SU-DHL-6 (cell line): ENCODE measurements around the gene LYSET.
A peak's percentile ranks its signal among the peaks of the same experiment; 100 is the strongest.

Experiments
- H2AFZ ChIP-seq: fragments of 200-600 bp; sonication (generic); 2 replicates; pipeline ENCODE4 v1.6.1; 2014; ENCODE audit warnings: low read depth, mild to moderate bottlenecking, moderate library complexity, mixed read lengths, antibody characterized with exemption, low read length; ENCODE audit not compliant: severe bottlenecking
- H3F3A ChIP-seq: fragments of 200-600 bp; shearing (Covaris generic); 2 replicates; pipeline ENCODE4 v1.6.0; 2016; ENCODE audit warnings: antibody characterized with exemption, mild to moderate bottlenecking; ENCODE audit not compliant: insufficient read depth
- H3K27ac ChIP-seq: fragments of 200-600 bp; sonication (generic); 2 replicates; pipeline ENCODE4 v1.5.1; 2016; ENCODE audit warnings: low read depth, mild to moderate bottlenecking, low read length, moderate library complexity, mixed read lengths
- H3K27me3 ChIP-seq: fragments of 200-600 bp; sonication (generic), shearing (Covaris generic); 2 replicates; pipeline ENCODE4 v1.6.0; 2014; ENCODE audit warnings: mild to moderate bottlenecking, low read length
- H3K36me3 ChIP-seq: fragments of 200-600 bp; sonication (generic); 2 replicates; pipeline ENCODE4 v1.6.1; 2014; ENCODE audit warnings: mild to moderate bottlenecking, low read length, mixed read lengths
- H3K4me2 ChIP-seq: fragments of 300-600, 200-600 bp; shearing (Covaris generic), sonication (generic); 2 replicates; pipeline ENCODE4 v1.6.0; 2014; ENCODE audit warnings: low read length, low read depth, mild to moderate bottlenecking; ENCODE audit not compliant: poor library complexity, severe bottlenecking
- H3K4me3 ChIP-seq: fragments of 200-600 bp; sonication (generic); 2 replicates; pipeline ENCODE4 v1.5.1; 2014; ENCODE audit warnings: antibody characterized with exemption, low read length, mild to moderate bottlenecking, mixed read lengths; ENCODE audit not compliant: insufficient read depth, poor library complexity, severe bottlenecking
- H3K79me2 ChIP-seq: fragments of 200-600 bp; sonication (generic); 2 replicates; pipeline ENCODE4 v1.6.1; 2014; ENCODE audit warnings: mild to moderate bottlenecking, low read length, moderate library complexity; ENCODE audit not compliant: insufficient read depth
- H3K9ac ChIP-seq: fragments of 200-600 bp; sonication (generic); 2 replicates; pipeline ENCODE4 v1.7.0; 2014; ENCODE audit warnings: mild to moderate bottlenecking, low read length
- H3K9me2 ChIP-seq: fragments of 200-600 bp; sonication (generic); replicated peaks from 2 replicates; pipeline ENCODE4 v1.6.1; 2014; ENCODE audit warnings: low read length; ENCODE audit not compliant: insufficient read depth
- H3K9me3 ChIP-seq: fragments of 200-600 bp; sonication (generic); 2 replicates; pipeline ENCODE4 v1.6.1; 2014; ENCODE audit warnings: low read length, mixed read lengths; ENCODE audit not compliant: insufficient read depth
- H4K20me1 ChIP-seq: fragments of 200-600 bp; sonication (generic); 2 replicates; pipeline ENCODE4 v1.6.1; 2014; ENCODE audit warnings: low read depth, mild to moderate bottlenecking, antibody characterized with exemption, low read length, moderate library complexity, mixed read lengths
- CTCF ChIP-seq: fragments of 200-600 bp; sonication (generic); IDR thresholded peaks from one replicate; pipeline ENCODE4 v1.5.1; 2017; ENCODE audit warnings: antibody characterized with exemption, mild to moderate bottlenecking, low read length, moderate library complexity; ENCODE audit not compliant: insufficient read depth, poor library complexity, severe bottlenecking
- EZH2phosphoT487 ChIP-seq: fragments of 200-600 bp; sonication (generic), shearing (Covaris generic); conservative IDR thresholded peaks from 2 replicates; pipeline ENCODE4 v1.6.1; 2018; ENCODE audit warnings: mild to moderate bottlenecking, antibody characterized with exemption, low read length, moderate library complexity, mixed read lengths

The LYSET gene

DNA sequence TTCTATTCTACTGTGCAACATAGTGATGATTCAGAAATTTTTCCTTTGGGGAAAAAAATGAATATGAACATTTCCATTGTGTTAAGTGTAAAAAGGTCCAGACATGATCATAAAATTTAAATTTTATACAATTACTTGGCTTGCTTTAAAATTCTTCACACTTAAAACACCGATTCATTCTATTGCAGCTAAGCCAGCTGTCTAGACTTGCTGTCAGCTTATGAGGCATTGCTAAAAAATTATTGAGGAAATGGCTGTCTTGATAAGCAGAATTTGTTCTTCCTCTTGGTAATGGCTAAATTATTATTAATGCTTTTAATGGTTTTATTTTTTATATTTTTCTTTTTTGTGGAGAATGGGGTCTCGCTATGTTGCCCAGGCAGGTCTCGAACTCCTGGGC, 1.8 kb downstream of the LYSET start:
- no peaks in the 10 kb centered on the region for H3K9me3 ChIP-seq
- TF ChIP-seq CTCF (no peak), EZH2phosphoT487 (no peak)
- no peaks in the 10 kb centered on the region for H3K9me2 ChIP-seq
- peak overlapping the region; percentile 76 for H3K4me2 ChIP-seq
- no peak overlapping the region for H2AFZ ChIP-seq
- peaks cover 3% of the 10 kb centered on the region; the same call in 1 of the 2 replicates for H3K36me3 ChIP-seq
- no peak overlapping the region for H3K9ac ChIP-seq
- no peak overlapping the region; the same call in 1 of the 2 replicates for H3K27ac ChIP-seq
- peaks cover 24% of the 10 kb centered on the region for H3K79me2 ChIP-seq
- H3K27me3 ChIP-seq: no peaks in the 10 kb centered on the region
- H3F3A ChIP-seq: peaks cover 25% of the 10 kb centered on the region
- H3K4me3 ChIP-seq: no peak overlapping the region
- no peaks in the 10 kb centered on the region for H4K20me1 ChIP-seq

GRCh38 chr14:93195316-93195999, 10.3 kb downstream of the LYSET start:
- no peak overlapping the region for H3K9ac ChIP-seq
- H3K4me3 ChIP-seq: no peak overlapping the region
- H3F3A ChIP-seq: peaks cover 22% of the 10 kb centered on the region; the same call in 1 of the 2 replicates
- peaks cover 17% of the 10 kb centered on the region; the same call in 1 of the 2 replicates for H3K36me3 ChIP-seq
- H3K79me2 ChIP-seq: peaks cover 6% of the 10 kb centered on the region; the same call in 1 of the 2 replicates
- no peaks in the 10 kb centered on the region for H4K20me1 ChIP-seq
- no peak overlapping the region for H2AFZ ChIP-seq
- no peaks in the 10 kb centered on the region for H3K9me3 ChIP-seq
- no peaks in the 10 kb centered on the region for H3K27me3 ChIP-seq
- no peak overlapping the region for H3K4me2 ChIP-seq
- no peaks in the 10 kb centered on the region for H3K9me2 ChIP-seq
- no peak for TF ChIP-seq EZH2phosphoT487
- no peak for TF ChIP-seq CTCF
- H3K27ac ChIP-seq: no peak overlapping the region

DNA sequence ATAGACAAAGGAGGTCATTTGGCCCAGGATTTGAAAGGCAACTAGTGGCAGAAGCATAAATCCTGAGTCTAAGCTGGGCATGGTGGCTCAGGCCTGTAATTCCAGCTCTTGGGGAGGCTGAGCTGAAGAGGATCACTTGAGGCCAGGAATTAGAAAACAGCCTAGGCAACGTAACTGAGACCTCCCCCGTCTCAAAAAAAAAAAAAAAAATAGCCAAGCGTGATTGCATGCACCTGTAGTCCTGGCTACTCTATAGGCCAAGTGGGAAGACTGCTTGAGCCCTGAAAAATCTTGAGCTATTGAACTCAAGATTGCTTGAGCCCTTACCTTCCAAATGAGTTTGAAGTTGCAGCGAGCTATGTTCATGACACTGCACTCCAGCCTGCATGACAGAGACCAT, 13.9 kb downstream of the LYSET start:
- no peaks in the 10 kb centered on the region for H3K9me2 ChIP-seq
- H3K36me3 ChIP-seq: peaks cover 28% of the 10 kb centered on the region; the same call in 1 of the 2 replicates
- no peak overlapping the region for H3K27ac ChIP-seq
- TF ChIP-seq CTCF (no peak), EZH2phosphoT487 (no peak)
- H3K4me2 ChIP-seq: no peak overlapping the region
- peaks cover 12% of the 10 kb centered on the region; the same call in 1 of the 2 replicates for H4K20me1 ChIP-seq
- peaks cover 27% of the 10 kb centered on the region for H3F3A ChIP-seq
- H3K9me3 ChIP-seq: no peaks in the 10 kb centered on the region
- no peak overlapping the region for H2AFZ ChIP-seq
- peaks cover 35% of the 10 kb centered on the region for H3K79me2 ChIP-seq
- H3K4me3 ChIP-seq: no peak overlapping the region
- no peak overlapping the region for H3K9ac ChIP-seq
- H3K27me3 ChIP-seq: no peaks in the 10 kb centered on the region
